Medulla oblongata (tissue), 1 donor: ENCODE measurements around the gene ZMYND12.
A peak's percentile ranks its signal among the peaks of the same experiment; 100 is the strongest.

Experiments
- DNase-seq: peaks from one replicate; pipeline ENCODE4 v3.0.0-alpha.2; 2015; ENCODE audit errors: extremely low spot score

Gene ZMYND12

GRCh38 chr1:42392967-42393848 is 62.6 kb downstream of the ZMYND12 start:
- DNase-seq, result no peak

DNA sequence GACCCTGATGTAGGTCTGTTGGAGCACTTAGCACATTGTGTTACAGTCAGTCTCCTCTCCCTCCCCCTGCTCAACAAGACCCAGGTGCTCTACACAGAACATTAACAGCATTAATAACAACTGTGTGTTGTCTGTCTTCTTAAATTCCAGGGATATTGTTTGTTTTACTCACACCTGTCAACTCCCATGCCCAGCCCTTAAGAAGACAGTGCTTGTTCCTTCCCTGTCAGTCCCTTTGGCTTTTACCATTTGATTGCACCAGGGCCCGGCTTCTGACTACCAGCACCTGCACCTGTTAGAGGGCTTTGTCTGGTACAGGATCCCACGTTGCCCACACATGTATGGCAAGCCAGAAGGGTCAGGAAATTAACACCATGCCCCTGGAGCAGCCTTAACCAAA is 63.6 kb downstream of the ZMYND12 start:
- DNase-seq, result no peak

- no peak for DNase-seq
Observed at GRCh38 chr1:42386051-42386450, 69.8 kb downstream of the ZMYND12 start.

GRCh38 chr1:42385283-42385682 is 70.5 kb downstream of the ZMYND12 start:
- no peak for DNase-seq

GRCh38 chr1:42381280-42381673 is 74.5 kb downstream of the ZMYND12 start:
- no peak for DNase-seq

DNA sequence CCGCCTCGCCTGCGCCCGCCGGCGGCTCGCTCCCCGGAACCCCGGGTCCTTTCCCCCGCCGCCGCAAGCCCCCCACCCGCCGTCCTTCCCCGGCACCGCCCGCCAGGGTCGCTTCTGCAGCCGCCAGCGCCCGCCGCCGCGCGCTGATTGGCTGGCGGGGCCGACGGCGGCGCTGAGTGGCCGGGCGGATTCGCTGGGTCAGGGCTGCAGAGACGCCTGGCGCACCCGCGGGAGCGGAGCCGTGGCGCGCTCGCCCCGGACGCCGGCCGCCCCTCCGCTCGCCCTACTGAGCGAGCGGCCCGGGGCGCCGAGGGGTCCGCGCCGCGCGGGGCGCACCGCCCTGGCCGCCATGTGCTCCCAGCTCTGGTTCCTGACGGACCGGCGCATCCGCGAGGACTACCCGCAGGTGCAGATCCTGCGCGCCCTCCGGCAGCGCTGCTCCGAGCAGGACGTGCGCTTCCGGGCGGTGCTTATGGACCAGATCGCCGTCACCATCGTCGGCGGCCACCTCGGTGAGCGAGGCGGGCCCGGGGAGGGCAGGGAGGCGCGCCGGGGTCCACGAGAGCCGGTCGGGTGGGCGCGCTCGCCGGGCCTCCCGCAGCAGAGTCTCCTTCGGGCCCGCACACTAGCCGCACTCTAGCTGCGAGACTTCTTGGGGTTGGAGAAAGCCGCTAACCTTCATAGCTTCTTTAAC is 75.1 kb downstream of the ZMYND12 start, which contains the start of gene RIMKLA:
Gene RIMKLA (plus strand): TSS at position 207 of the 694 bp plus-strand sequence. CDS start 143 bp downstream, at position 350.
- DNase-seq, result peak; percentile 68
